Osteocyte (in vitro differentiated cells): ENCODE data around the gene GALNT14. TPM values are rescaled to one million over a fixed set of nuclear protein-coding genes. Genes with fewer than 3 reads are reported as not detected.

Source experiments
- DNase-seq: peaks from one replicate; pipeline ENCODE4 v3.0.0; 2021; ENCODE audit warnings: mixed read lengths; ENCODE audit not compliant: unreplicated experiment; ENCODE audit errors: extremely low spot score
- H3K27ac Mint-ChIP-seq: one replicate; pipeline ENCODE4 v1.8.0; 2021; ENCODE audit warnings: mild to moderate bottlenecking, mixed read lengths; ENCODE audit not compliant: unreplicated experiment
- H3K27me3 Mint-ChIP-seq: one replicate; pipeline ENCODE4 v1.8.0; 2021; ENCODE audit warnings: mixed read lengths; ENCODE audit not compliant: unreplicated experiment
- H3K36me3 Mint-ChIP-seq: one replicate; pipeline ENCODE4 v1.8.0; 2021; ENCODE audit warnings: mixed read lengths; ENCODE audit not compliant: unreplicated experiment
- H3K4me1 Mint-ChIP-seq: one replicate; pipeline ENCODE4 v1.8.0; 2021; ENCODE audit warnings: mixed read lengths; ENCODE audit not compliant: unreplicated experiment
- H3K4me3 Mint-ChIP-seq: one replicate; pipeline ENCODE4 v1.8.0; 2021; ENCODE audit warnings: mild to moderate bottlenecking, moderate library complexity, mixed read lengths; ENCODE audit not compliant: unreplicated experiment
- H3K9me3 Mint-ChIP-seq: one replicate; pipeline ENCODE4 v1.8.0; 2021; ENCODE audit warnings: mixed read lengths; ENCODE audit not compliant: unreplicated experiment
- CTCF ChIP-seq: fragments of 200-600 bp; sonication (generic); IDR thresholded peaks from 2 replicates; pipeline ENCODE4 v1.5.0; 2021; ENCODE audit warnings: antibody characterized with exemption, mild to moderate bottlenecking, moderate library complexity
- total RNA-seq: library from RNA; stranded (reverse); gene quantifications from 2 replicates; pipeline ENCODE4 v1.2.1, GENCODE V29; 2021

The GALNT14 gene
- total RNA-seq, 1 donor from 2014 or later: 4.1 TPM

- Mint-ChIP-seq H3K27ac (no peak overlapping the region), H3K4me1 (no peaks in the 10 kb centered on the region), H3K27me3 (peaks cover 2% of the 10 kb centered on the region), H3K4me3 (no peak overlapping the region), H3K36me3 (no peaks in the 10 kb centered on the region), H3K9me3 (no peaks in the 10 kb centered on the region)
- DNase-seq: no peak
- TF ChIP-seq CTCF: no peak
These were observed 252.2 kb downstream of the GALNT14 start for GRCh38 chr2:30886080-30886479.

- no peaks in the 10 kb centered on the region for H3K9me3 Mint-ChIP-seq
- H3K4me3 Mint-ChIP-seq: no peak overlapping the region
- no peak for TF ChIP-seq CTCF
- no peak for DNase-seq
- no peak overlapping the region for H3K27ac Mint-ChIP-seq
- H3K36me3 Mint-ChIP-seq: no peaks in the 10 kb centered on the region
- H3K27me3 Mint-ChIP-seq: peaks cover 2% of the 10 kb centered on the region
- no peaks in the 10 kb centered on the region for H3K4me1 Mint-ChIP-seq
These were observed 254.4 kb downstream of the GALNT14 start for GRCh38 chr2:30883822-30884221.

- Mint-ChIP-seq H3K4me3 (no peak overlapping the region), H3K27me3 (peaks cover 3% of the 10 kb centered on the region), H3K9me3 (no peaks in the 10 kb centered on the region)
These were observed 255.1 kb downstream of the GALNT14 start for GRCh38 chr2:30883184-30883583.

GRCh38 chr2:30880516-30880915 lies 257.7 kb downstream of the GALNT14 start:
- no peaks in the 10 kb centered on the region for H3K36me3 Mint-ChIP-seq
- H3K27me3 Mint-ChIP-seq: peaks cover 5% of the 10 kb centered on the region
- H3K4me1 Mint-ChIP-seq: no peaks in the 10 kb centered on the region

More at GRCh38 chr2:30883184-30883583, 255.1 kb downstream of the GALNT14 start:
- Mint-ChIP-seq H3K36me3 (no peaks in the 10 kb centered on the region), H3K27ac (no peak overlapping the region), H3K4me1 (no peaks in the 10 kb centered on the region)
- TF ChIP-seq CTCF: no peak
- no peak for DNase-seq

GRCh38 chr2:30877833-30878232 lies 260.4 kb downstream of the GALNT14 start:
- no peak for TF ChIP-seq CTCF
- Mint-ChIP-seq H3K36me3 (no peaks in the 10 kb centered on the region), H3K9me3 (peaks cover 9% of the 10 kb centered on the region), H3K27ac (no peak overlapping the region), H3K4me3 (no peak overlapping the region), H3K27me3 (peaks cover 13% of the 10 kb centered on the region), H3K4me1 (no peaks in the 10 kb centered on the region)
- DNase-seq: no peak

More at GRCh38 chr2:30880516-30880915, 257.7 kb downstream of the GALNT14 start:
- no peak for DNase-seq
- H3K27ac Mint-ChIP-seq: no peak overlapping the region
- no peaks in the 10 kb centered on the region for H3K9me3 Mint-ChIP-seq
- no peak for TF ChIP-seq CTCF
- no peak overlapping the region for H3K4me3 Mint-ChIP-seq
